ENCODE data around the gene PHACTR1. TPM values are rescaled to one million over a fixed set of nuclear protein-coding genes. Genes with fewer than 3 reads are reported as not detected.

PHACTR1 gene
- total RNA-seq, 2 donors from 2014 or later: 6.0 to 12.9 TPM

DNA sequence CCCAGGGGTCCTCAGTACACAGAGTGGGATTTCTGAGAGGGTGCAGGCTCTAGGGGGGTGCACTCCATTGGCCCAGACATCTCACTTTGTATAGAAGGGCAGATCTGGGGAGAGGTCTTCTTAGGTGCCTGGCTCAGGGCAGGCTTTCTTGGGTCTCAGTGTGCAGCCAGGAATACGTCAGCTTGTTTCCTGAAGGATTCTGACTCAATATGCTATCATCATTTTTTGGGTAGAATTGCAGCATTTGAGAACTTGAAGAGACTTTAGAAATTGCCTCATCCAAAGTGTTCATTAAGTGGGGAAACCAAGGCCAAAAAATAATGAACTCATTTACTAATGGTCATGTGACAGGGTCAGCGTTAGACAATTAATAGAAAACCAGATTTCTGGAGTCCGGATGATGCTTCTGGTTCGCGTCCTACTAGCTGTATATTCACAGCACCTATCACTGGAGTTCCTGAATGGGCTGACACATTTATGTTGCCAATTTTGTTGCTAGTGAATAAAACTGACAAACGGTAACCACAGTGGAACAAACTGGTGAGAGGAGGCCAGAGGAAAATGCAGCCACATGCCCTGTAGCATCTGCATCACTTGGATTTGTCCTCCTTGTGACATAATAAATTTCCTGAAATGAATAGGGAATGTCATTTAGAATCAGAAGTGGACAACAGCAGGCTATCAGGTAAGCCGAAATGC, 372.9 kb downstream of the PHACTR1 start:
- intact Hi-C loops (cut with DNase I): no loop called here
- 92 to 96% methylated on average over 7 of the region's 7 CpGs for WGBS, 2 donors
- ATAC-seq (no peak), DNase-seq (no peak)
- Histone ChIP-seq H3K27ac (no peak overlapping the region), H3K4me1 (peaks cover 4% of the 10 kb centered on the region), H3K27me3 (no peaks in the 10 kb centered on the region), H3K36me3 (replicated peaks in 1 of 2; ENCODE audit: insufficient read depth in 1 of 2, low read depth in 2 of 2) (no peaks in the 10 kb centered on the region), H3K9me3 (no peaks in the 10 kb centered on the region), H3K4me3 (no peak overlapping the region)
- TF ChIP-seq POLR2A (IDR thresholded peaks at IDR 0.05): no peak
- TF ChIP-seq, protein P1, sequence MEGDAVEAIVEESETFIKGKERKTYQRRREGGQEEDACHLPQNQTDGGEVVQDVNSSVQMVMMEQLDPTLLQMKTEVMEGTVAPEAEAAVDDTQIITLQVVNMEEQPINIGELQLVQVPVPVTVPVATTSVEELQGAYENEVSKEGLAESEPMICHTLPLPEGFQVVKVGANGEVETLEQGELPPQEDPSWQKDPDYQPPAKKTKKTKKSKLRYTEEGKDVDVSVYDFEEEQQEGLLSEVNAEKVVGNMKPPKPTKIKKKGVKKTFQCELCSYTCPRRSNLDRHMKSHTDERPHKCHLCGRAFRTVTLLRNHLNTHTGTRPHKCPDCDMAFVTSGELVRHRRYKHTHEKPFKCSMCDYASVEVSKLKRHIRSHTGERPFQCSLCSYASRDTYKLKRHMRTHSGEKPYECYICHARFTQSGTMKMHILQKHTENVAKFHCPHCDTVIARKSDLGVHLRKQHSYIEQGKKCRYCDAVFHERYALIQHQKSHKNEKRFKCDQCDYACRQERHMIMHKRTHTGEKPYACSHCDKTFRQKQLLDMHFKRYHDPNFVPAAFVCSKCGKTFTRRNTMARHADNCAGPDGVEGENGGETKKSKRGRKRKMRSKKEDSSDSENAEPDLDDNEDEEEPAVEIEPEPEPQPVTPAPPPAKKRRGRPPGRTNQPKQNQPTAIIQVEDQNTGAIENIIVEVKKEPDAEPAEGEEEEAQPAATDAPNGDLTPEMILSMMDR (IDR thresholded peaks at IDR 0.05): no peak

DNA sequence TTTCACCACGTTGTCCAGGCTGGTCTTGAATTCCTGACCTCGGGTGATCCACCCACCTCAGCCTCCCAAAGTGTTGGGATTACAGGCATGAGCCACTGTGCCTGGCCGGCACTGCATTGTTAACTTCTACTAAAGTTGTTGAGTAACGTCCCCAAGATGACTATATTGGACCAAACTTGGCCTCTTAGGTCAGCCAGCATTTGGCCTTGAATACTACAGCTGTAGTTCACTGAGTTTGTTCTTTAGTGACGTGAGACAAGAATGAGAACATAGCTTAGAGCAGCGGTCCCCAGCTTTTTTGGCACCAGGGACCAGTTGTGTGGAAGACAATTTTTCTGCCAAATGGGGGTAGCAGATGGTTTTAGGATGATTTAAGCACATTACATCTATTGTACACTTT, 374.6 kb downstream of the PHACTR1 start:
- no peaks in the 10 kb centered on the region for H3K27me3 ChIP-seq
- no peaks in the 10 kb centered on the region for H3K9me3 ChIP-seq
- ATAC-seq (peak; percentile 93), DNase-seq (peak; percentile 36 to 64 (median 46))
- peaks cover 18% of the 10 kb centered on the region for H3K4me1 ChIP-seq
- WGBS, 2 donors: 58 to 68% methylated on average over 6 of the region's 6 CpGs
- TF ChIP-seq, protein P1 (IDR thresholded peaks at IDR 0.05): no peak
- no peak for TF ChIP-seq POLR2A (IDR thresholded peaks at IDR 0.05)
- intact Hi-C loops (cut with DNase I): no loop called here
- H3K27ac ChIP-seq: peak overlapping the region in 2 of 4 donors; percentile 57 to 58
- H3K36me3 ChIP-seq (replicated peaks in 1 of 2; ENCODE audit: insufficient read depth in 1 of 2, low read depth in 2 of 2): no peaks in the 10 kb centered on the region
- no peak overlapping the region for H3K4me3 ChIP-seq

DNA sequence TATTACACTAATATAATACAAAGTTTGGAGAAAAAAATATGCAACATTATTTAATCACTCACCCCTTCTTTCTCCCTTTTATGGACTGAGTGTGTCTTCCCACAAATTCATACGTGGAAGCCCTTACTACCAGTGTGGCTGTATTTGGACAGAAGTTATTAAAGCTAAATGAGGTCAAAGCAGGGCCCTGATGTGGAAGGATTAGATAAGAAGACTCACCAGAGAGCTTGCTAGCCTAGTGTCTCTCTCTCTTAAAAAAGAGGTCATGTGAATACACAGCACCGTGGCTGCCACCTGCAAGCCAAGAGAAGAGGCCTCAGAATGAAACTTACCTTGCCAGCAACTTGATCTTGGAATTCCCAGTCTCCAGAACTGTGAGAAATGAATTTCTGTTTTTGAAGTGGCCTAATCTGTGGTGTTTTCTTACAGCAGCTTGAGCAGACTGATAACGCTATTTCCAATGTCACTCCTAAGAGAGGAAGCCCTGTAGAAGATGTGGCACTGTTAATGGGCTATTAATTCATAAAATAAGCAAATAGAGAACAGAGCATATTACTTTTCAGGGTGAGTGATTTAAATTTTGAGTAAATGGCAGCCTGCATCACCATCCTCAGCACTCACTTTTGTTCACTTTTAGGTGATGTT, 378.3 kb downstream of the PHACTR1 start:
- H3K27ac ChIP-seq: peak overlapping the region in 3 of 4 donors; percentile 27 to 63 (median 60)
- no peak overlapping the region for H3K4me3 ChIP-seq
- no peaks in the 10 kb centered on the region for H3K9me3 ChIP-seq
- no peaks in the 10 kb centered on the region for H3K36me3 ChIP-seq (replicated peaks in 1 of 2; ENCODE audit: insufficient read depth in 1 of 2, low read depth in 2 of 2)
- no peak for ATAC-seq
- H3K4me1 ChIP-seq: peaks cover 34% of the 10 kb centered on the region
- intact Hi-C loops (cut with DNase I): no loop called here
- TF ChIP-seq POLR2A (IDR thresholded peaks at IDR 0.05): no peak
- TF ChIP-seq, protein P1 (IDR thresholded peaks at IDR 0.05): no peak
- WGBS, 2 donors: 30 to 49% methylated on average over 3 of the region's 3 CpGs
- no peak for DNase-seq
- H3K27me3 ChIP-seq: no peaks in the 10 kb centered on the region

GRCh38 chr6:13096084-13096483, 379.5 kb downstream of the PHACTR1 start:
- DNase-seq (peak in 2 of 4 donors; percentile 14 to 22), ATAC-seq (peak; percentile 67)
- H3K9me3 ChIP-seq: no peaks in the 10 kb centered on the region
- H3K4me1 ChIP-seq: peaks cover 34% of the 10 kb centered on the region
- no peaks in the 10 kb centered on the region for H3K36me3 ChIP-seq (replicated peaks in 1 of 2; ENCODE audit: insufficient read depth in 1 of 2, low read depth in 2 of 2)
- peak overlapping the region in 3 of 4 donors; percentile 3 to 63 (median 63) for H3K27ac ChIP-seq
- intact Hi-C loops (cut with DNase I): no loop called here
- TF ChIP-seq POLR2A (IDR thresholded peaks at IDR 0.05): no peak
- TF ChIP-seq, protein P1 (IDR thresholded peaks at IDR 0.05): peak in 2 of 7 experiments; percentile 16 to 29
- WGBS, 2 donors: 15 to 21% methylated on average over 3 of the region's 3 CpGs
- no peak overlapping the region for H3K4me3 ChIP-seq
- no peaks in the 10 kb centered on the region for H3K27me3 ChIP-seq
